Ishikawa (cell line): Measurements from ENCODE around the gene FMOD.

ENCODE experiments used
- CEBPB ChIP-seq: IDR thresholded peaks from 2 replicates; pipeline ENCODE4 v1.6.1; 2012
- CREB1 ChIP-seq: IDR thresholded peaks from 2 replicates; pipeline ENCODE4 v1.6.1; 2012; ENCODE audit warnings: low read depth
- EGR1 ChIP-seq: IDR thresholded peaks from 2 replicates; pipeline ENCODE4 v1.6.1; 2012
- EP300 ChIP-seq: IDR thresholded peaks from 2 replicates; pipeline ENCODE4 v1.6.1; 2012; ENCODE audit warnings: borderline replicate concordance
- FOXM1 ChIP-seq: IDR thresholded peaks from 2 replicates; pipeline ENCODE4 v1.6.1; 2012; ENCODE audit warnings: low read depth, borderline replicate concordance
- MAX ChIP-seq: IDR thresholded peaks from 2 replicates; pipeline ENCODE4 v1.6.1; 2012
- NFIC ChIP-seq: IDR thresholded peaks from 2 replicates; pipeline ENCODE4 v1.6.1; 2012
- RAD21 ChIP-seq: IDR thresholded peaks from 2 replicates; pipeline ENCODE4 v1.6.1; 2012; ENCODE audit warnings: low read depth
- REST ChIP-seq: IDR thresholded peaks from 2 replicates; pipeline ENCODE4 v1.6.1; 2012; ENCODE audit warnings: low read depth, mild to moderate bottlenecking
- TAF1 ChIP-seq: IDR thresholded peaks from 2 replicates; pipeline ENCODE4 v1.6.1; 2012; ENCODE audit warnings: low read depth, mild to moderate bottlenecking
- TCF12 ChIP-seq: IDR thresholded peaks from 2 replicates; pipeline ENCODE4 v1.6.1; 2012; ENCODE audit warnings: low read depth
- TEAD4 ChIP-seq: IDR thresholded peaks from 2 replicates; pipeline ENCODE4 v1.6.1; 2012
- USF1 ChIP-seq: IDR thresholded peaks from 2 replicates; pipeline ENCODE4 v1.6.1; 2012
- YY1 ChIP-seq: IDR thresholded peaks from 2 replicates; pipeline ENCODE4 v1.6.1; 2012; ENCODE audit warnings: low read depth
- ZBTB7A ChIP-seq: IDR thresholded peaks from 2 replicates; pipeline ENCODE4 v1.6.1; 2012; ENCODE audit warnings: low read depth

The FMOD gene

GRCh38 chr1:203325026-203325417 is 25.9 kb downstream of the FMOD start:
- TF ChIP-seq TEAD4 (no peak), REST (no peak), MAX (no peak), FOXM1 (no peak), EGR1 (no peak)

GRCh38 chr1:203324105-203325025 is 26.6 kb downstream of the FMOD start:
- TF ChIP-seq ZBTB7A (no peak), RAD21 (no peak), MAX (no peak), CREB1 (no peak), FOXM1 (no peak), CEBPB (no peak)

- no peak for TF ChIP-seq RAD21
- TF ChIP-seq TCF12: no peak
- no peak for TF ChIP-seq USF1
- TF ChIP-seq TEAD4: no peak
- TF ChIP-seq NFIC: no peak
- no peak for TF ChIP-seq ZBTB7A
- no peak for TF ChIP-seq EGR1
- TF ChIP-seq REST: no peak
- TF ChIP-seq CREB1: no peak
- no peak for TF ChIP-seq TAF1
- no peak for TF ChIP-seq YY1
- no peak for TF ChIP-seq EP300
These were observed 27.3 kb downstream of the FMOD start for GRCh38 chr1:203323587-203323986.

- TF ChIP-seq RAD21 (no peak), EGR1 (no peak), CEBPB (no peak), YY1 (no peak), TCF12 (no peak), NFIC (no peak), ZBTB7A (no peak), CREB1 (no peak)
These were observed 28.3 kb downstream of the FMOD start for GRCh38 chr1:203322500-203323179.

GRCh38 chr1:203321273-203322052 is 29.5 kb downstream of the FMOD start:
- TF ChIP-seq TAF1 (no peak), REST (no peak), TEAD4 (no peak), MAX (no peak), CEBPB (no peak), NFIC (no peak), EGR1 (no peak), TCF12 (no peak), EP300 (no peak), FOXM1 (no peak), ZBTB7A (no peak), RAD21 (no peak), CREB1 (no peak), USF1 (no peak)
